GM12878 (cell line): ENCODE measurements around the gene INTS7. TPM values are rescaled to one million over a fixed set of nuclear protein-coding genes. Genes with fewer than 3 reads are reported as not detected.

Source experiments
- ATAC-seq: fragments of 200-7000 bp; cut with Tn5 transposase; 3 replicates; pipeline ENCODE4 v1.9.1; 2020; ENCODE audit warnings: mild to moderate bottlenecking, moderate library complexity
- BruUV-seq: library from RNA; stranded (reverse); fragments of 400-500 nt; replicated peaks from 2 replicates; lab custom pipeline; 2021; lab: Mats Ljungman, UMichigan
- CTCF ChIA-PET: fragments of 300-600 bp; sonication (Branson Sonifier 250); formaldehyde crosslinking; extraction: SDS; loops from one replicate; lab custom pipeline; 2021; ENCODE audit warnings: inconsistent platforms; lab: Yijun Ruan, JAX
- POLR2A ChIA-PET: fragments of 350-600 bp; formaldehyde crosslinking; extraction: SDS; loops from one replicate; lab custom pipeline; 2021; ENCODE audit warnings: inconsistent platforms; lab: Charles Lee
- RAD21 ChIA-PET: fragments of 300-600 bp; sonication (Branson Sonifier 250); formaldehyde crosslinking; loops from one replicate; lab custom pipeline; 2023; ENCODE audit warnings: antibody characterized with exemption; ENCODE audit not compliant: unreplicated experiment; lab: Charles Lee
- SMC1A ChIA-PET: fragments of 300-600 bp; sonication (Branson Sonifier 250); formaldehyde crosslinking; loops from one replicate; lab custom pipeline; 2023; ENCODE audit not compliant: unreplicated experiment, uncharacterized antibody; lab: Charles Lee
- DNase-seq: peaks from one replicate; pipeline ENCODE4 v3.0.0-alpha.2; 2011; ENCODE audit warnings: low read depth, low spot score
- FAIRE-seq: peaks from 3 replicates; lab custom pipeline; 2011; peaks lifted over from hg19 to GRCh38; lab: Jason Lieb, UNC
- H2AFZ ChIP-seq: 2 replicates; pipeline ENCODE4 v1.6.0; 2011; ENCODE audit warnings: low read depth, low read length, control low read depth; ENCODE audit not compliant: control insufficient read depth
- H3K27ac ChIP-seq: 2 replicates; pipeline ENCODE4 v1.5.1; 2011; ENCODE audit warnings: control low read depth; ENCODE audit not compliant: control insufficient read depth, insufficient read depth
- H3K27me3 ChIP-seq, 2 experiments: replicated peaks in 1 of 2; 2 replicates each; pipeline versions ENCODE4 v1.6.0 to v1.6.1; 2011; ENCODE audit warnings: low read length in 1 of 2; ENCODE audit not compliant: control insufficient read depth in 2 of 2, insufficient read depth in 2 of 2
- H3K36me3 ChIP-seq, 2 experiments: 2 replicates each; pipeline ENCODE4 v1.5.1; 2011; ENCODE audit warnings: low read length in 1 of 2; ENCODE audit not compliant: control insufficient read depth in 2 of 2, insufficient read depth in 2 of 2
- H3K4me1 ChIP-seq: 2 replicates; pipeline ENCODE4 v1.6.1; 2011; ENCODE audit warnings: mild to moderate bottlenecking, low read length, moderate library complexity, mixed read lengths; ENCODE audit not compliant: control insufficient read depth, insufficient read depth
- H3K4me2 ChIP-seq: 2 replicates; pipeline ENCODE4 v1.6.0; 2011; ENCODE audit warnings: control low read depth; ENCODE audit not compliant: control insufficient read depth, insufficient read depth
- H3K4me3 ChIP-seq: fragments of 200-600 bp; sonication (generic); 2 replicates; pipeline ENCODE4 v1.5.1; 2016
- H3K79me2 ChIP-seq: 2 replicates; pipeline ENCODE4 v1.6.0; 2011; ENCODE audit warnings: low read length; ENCODE audit not compliant: control insufficient read depth, insufficient read depth
- H3K9ac ChIP-seq: 2 replicates; pipeline ENCODE4 v1.8.0; 2011; ENCODE audit warnings: low read length, control low read depth, mixed read lengths; ENCODE audit not compliant: control insufficient read depth, insufficient read depth
- H3K9me3 ChIP-seq: replicated peaks from 3 replicates; pipeline ENCODE4 v1.5.1; 2011; ENCODE audit warnings: mild to moderate bottlenecking, low read length; ENCODE audit not compliant: control insufficient read depth, insufficient read depth
- H4K20me1 ChIP-seq: 2 replicates; pipeline ENCODE4 v1.6.0; 2011; ENCODE audit not compliant: control insufficient read depth, insufficient read depth
- ASH2L ChIP-seq: fragments of 300-600, 200-600 bp; sonication (generic); IDR thresholded peaks from 2 replicates; pipeline ENCODE4 v1.6.1; 2017; ENCODE audit warnings: low read depth, mild to moderate bottlenecking, borderline replicate concordance
- BRCA1 ChIP-seq: IDR thresholded peaks from 2 replicates; pipeline ENCODE4 v1.6.1; 2011; ENCODE audit warnings: low read depth, low read length, improper control_type of control experiment
- EED ChIP-seq: sonication (generic); IDR thresholded peaks from 2 replicates; pipeline ENCODE4 v1.6.1; 2016; ENCODE audit warnings: antibody characterized with exemption, low read depth
- EZH2 ChIP-seq: IDR thresholded peaks from 2 replicates; pipeline ENCODE4 v1.6.1; 2012; ENCODE audit warnings: low read depth, mild to moderate bottlenecking, control low read depth, inconsistent platforms, low read length, borderline replicate concordance; ENCODE audit not compliant: control insufficient read depth
- FOXK2 ChIP-seq: fragments of 450-650 bp; IDR thresholded peaks from 2 replicates; pipeline ENCODE4 v1.6.1; 2017; ENCODE audit warnings: mild to moderate bottlenecking, moderate library complexity
- IRF4 ChIP-seq: IDR thresholded peaks from 2 replicates; pipeline ENCODE4 v1.6.1; 2011; ENCODE audit warnings: low read depth, low read length
- KAT2A ChIP-seq: conservative IDR thresholded peaks from 2 replicates; pipeline ENCODE4 v1.6.1; 2011; ENCODE audit warnings: low read depth, low read length; ENCODE audit not compliant: control insufficient read depth
- KDM1A ChIP-seq: fragments of 200-600 bp; sonication (generic); IDR thresholded peaks from 2 replicates; pipeline ENCODE4 v1.6.1; 2016; ENCODE audit warnings: borderline replicate concordance
- RAD51 ChIP-seq: fragments of 450-650 bp; IDR thresholded peaks from 2 replicates; pipeline ENCODE4 v1.6.1; 2016; ENCODE audit warnings: moderate library complexity, mild to moderate bottlenecking, inconsistent platforms
- RBBP5 ChIP-seq: fragments of 200-600 bp; sonication (generic); conservative IDR thresholded peaks from 2 replicates; pipeline ENCODE4 v1.6.1; 2016
- YBX1 ChIP-seq: fragments of 450-650 bp; IDR thresholded peaks from 2 replicates; pipeline ENCODE4 v1.6.1; 2016; ENCODE audit warnings: antibody characterized with exemption
- ZNF274 ChIP-seq: IDR thresholded peaks from one replicate; pipeline ENCODE4 v1.8.0; 2011; ENCODE audit not compliant: insufficient read length, insufficient read depth
- ZZZ3 ChIP-seq: IDR thresholded peaks from 2 replicates; pipeline ENCODE4 v1.6.1; 2011; ENCODE audit warnings: low read depth; ENCODE audit not compliant: control insufficient read depth, insufficient read length
- WGBS: methylation state at CpG from one replicate; pipeline ENCODE4 v1.1.6; 2016; ENCODE audit warnings: low lambda C conversion rate; ENCODE audit not compliant: insufficient replicate concordance, insufficient coverage; ENCODE audit errors: missing lambda C conversion rate; 5-methylcytosine and 5-hydroxymethylcytosine counted together
- in situ Hi-C: fragments of 300-500 bp; cut with MboI; formaldehyde crosslinking; loops from 9 replicates; pipeline ENCODE4 v1.14.3; 2018; ENCODE audit warnings: mixed read lengths
- intact Hi-C: fragments of 100-400 bp; cut with micrococcal nuclease; formaldehyde crosslinking; loops from one replicate; pipeline ENCODE4 v1.14.2; 2022; ENCODE audit not compliant: unreplicated experiment
- polyA plus RNA-seq, 11 experiments: library from polyadenylated mRNA; depleted of rRNA in 4 of 11; unstranded in 6 of 11; stranded (reverse) in 5 of 11; fragments of >200 nt; fragmentation: Nextera tagmentation in 4 of 11; fragmentation: Illumina TruSeq in 1 of 11; extraction: Ambion mirVana in 4 of 11; extraction: Trizol in 1 of 11; gene quantifications; 1 replicate in 1 of 11; 2 replicates in 10 of 11; pipeline versions ENCODE4 v1.2.1 to v1.2.3, GENCODE V29; 2011 to 2016; ENCODE audit warnings: inconsistent platforms in 2 of 11, missing spikeins in 2 of 11, low read depth in 1 of 11
- total RNA-seq, 4 experiments: library from RNA; depleted of rRNA in 3 of 4; stranded (reverse); fragments of >200 nt in 3 of 4; fragmentation: Illumina TruSeq in 1 of 4; extraction: Trizol in 1 of 4; gene quantifications; 2 replicates each; pipeline versions ENCODE4 v1.2.1 to v1.2.3, GENCODE V29; 2013 to 2021

Gene INTS7
- total and polyA plus RNA-seq, 10 of the 15 experiments (the other 5 are each of a cell fraction or from before 2014, with no cell fraction given): 17.1 to 49.1 (median 26.8) TPM

GRCh38 chr1:212067787-212068186 lies 32.4 kb upstream of the INTS7 start:
- no peak for FAIRE-seq
- no peak for TF ChIP-seq RAD51
- TF ChIP-seq ZZZ3: no peak
- TF ChIP-seq EZH2: no peak
- no peak for TF ChIP-seq KDM1A
- TF ChIP-seq YBX1: no peak
- TF ChIP-seq KAT2A: no peak
- TF ChIP-seq EED: no peak
- TF ChIP-seq IRF4: no peak
- TF ChIP-seq FOXK2: no peak
- TF ChIP-seq ASH2L: no peak
- no peak for TF ChIP-seq RBBP5
- no peak for TF ChIP-seq ZNF274
- TF ChIP-seq BRCA1: no peak
- Histone ChIP-seq H3K79me2 (no peaks in the 10 kb centered on the region), H3K9me3 (no peaks in the 10 kb centered on the region), H4K20me1 (no peaks in the 10 kb centered on the region), H3K4me2 (no peak overlapping the region), H2AFZ (no peak overlapping the region), H3K27ac (no peak overlapping the region), H3K36me3 (peaks cover 0 to 3% of the 10 kb centered on the region in 2 experiments), H3K9ac (no peak overlapping the region), H3K27me3 (no peaks in the 10 kb centered on the region), H3K4me1 (no peaks in the 10 kb centered on the region), H3K4me3 (no peak overlapping the region)
- WGBS: 96% methylated on average over 3 of the region's 3 CpGs
- ATAC-seq: no peak
- in situ Hi-C loops: no loop called here
- ChIA-PET SMC1A (no interaction called here), CTCF (interaction anchor here (9.1 kb wide), 1 partner anchor 388 kb away, joined by 136 read pairs; no protein-coding TSS in a partner anchor), POLR2A (no interaction called here), RAD21 (no interaction called here)
- no peak for DNase-seq
- intact Hi-C loops: no loop called here
- no TSS peak for BruUV-seq
